GM21528 (cell line): ENCODE measurements around the gene PCIF1.
A peak's percentile ranks its signal among the peaks of the same experiment; 100 is the strongest.
"Not testable (repeated sequence)": the region's sequence is repeated elsewhere in the genome, so short reads cannot be mapped to it uniquely, and the experiment has no call there.

Source experiments
- ATAC-seq: cut with Tn5 transposase; IDR thresholded peaks from one replicate; pipeline ENCODE4 v1.9.1; 2021; ENCODE audit warnings: mild to moderate bottlenecking, moderate library complexity; ENCODE audit not compliant: unreplicated experiment, low FRiP score

PCIF1 gene

DNA sequence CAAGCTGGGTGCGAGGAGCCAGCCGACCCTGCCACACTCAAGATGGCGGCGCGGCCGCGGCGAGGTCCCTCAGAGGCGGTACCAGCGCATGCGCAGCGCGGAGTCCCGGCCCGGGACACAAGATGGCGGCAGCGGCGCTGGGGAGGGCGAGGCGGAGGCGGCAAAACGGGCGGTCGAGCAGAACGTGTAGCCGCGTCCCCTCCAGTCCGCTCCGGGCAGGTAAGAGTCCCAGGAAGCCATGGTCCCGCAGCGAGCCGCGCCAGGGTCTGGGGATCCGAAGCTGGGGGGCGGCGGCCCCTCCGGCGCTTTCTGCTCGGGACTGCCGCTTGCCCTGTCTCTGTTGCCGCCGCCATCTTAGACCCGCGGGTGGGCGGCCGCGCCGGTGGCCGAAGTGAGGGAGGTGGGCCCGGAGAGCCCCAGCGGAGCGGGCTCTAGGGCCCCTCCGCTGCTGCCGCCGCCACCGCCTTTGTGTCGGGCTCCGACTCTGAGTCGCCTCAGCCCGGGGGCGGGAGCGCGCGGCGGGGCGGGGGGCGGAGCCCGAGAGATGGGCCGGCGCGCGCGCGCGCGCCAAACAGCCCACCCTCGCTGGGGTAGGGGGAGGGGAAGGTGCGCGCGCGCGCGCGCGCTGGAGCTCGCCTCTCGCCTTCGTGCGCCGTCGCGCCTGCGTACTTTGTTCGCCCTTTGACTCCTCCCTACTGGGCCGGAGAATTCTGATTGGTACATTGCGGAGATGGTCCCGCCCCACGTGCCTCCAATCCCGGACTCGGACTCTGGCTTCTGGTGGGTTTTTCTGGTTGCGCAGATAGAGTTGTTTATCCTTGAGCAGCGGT, at the start of gene PCIF1:
Gene PCIF1 (plus strand): TSS at position 98 of the 830 bp plus-strand sequence. CDS start 4,317 bp downstream, outside the sequence.
- ATAC-seq, result peak; percentile 71

DNA sequence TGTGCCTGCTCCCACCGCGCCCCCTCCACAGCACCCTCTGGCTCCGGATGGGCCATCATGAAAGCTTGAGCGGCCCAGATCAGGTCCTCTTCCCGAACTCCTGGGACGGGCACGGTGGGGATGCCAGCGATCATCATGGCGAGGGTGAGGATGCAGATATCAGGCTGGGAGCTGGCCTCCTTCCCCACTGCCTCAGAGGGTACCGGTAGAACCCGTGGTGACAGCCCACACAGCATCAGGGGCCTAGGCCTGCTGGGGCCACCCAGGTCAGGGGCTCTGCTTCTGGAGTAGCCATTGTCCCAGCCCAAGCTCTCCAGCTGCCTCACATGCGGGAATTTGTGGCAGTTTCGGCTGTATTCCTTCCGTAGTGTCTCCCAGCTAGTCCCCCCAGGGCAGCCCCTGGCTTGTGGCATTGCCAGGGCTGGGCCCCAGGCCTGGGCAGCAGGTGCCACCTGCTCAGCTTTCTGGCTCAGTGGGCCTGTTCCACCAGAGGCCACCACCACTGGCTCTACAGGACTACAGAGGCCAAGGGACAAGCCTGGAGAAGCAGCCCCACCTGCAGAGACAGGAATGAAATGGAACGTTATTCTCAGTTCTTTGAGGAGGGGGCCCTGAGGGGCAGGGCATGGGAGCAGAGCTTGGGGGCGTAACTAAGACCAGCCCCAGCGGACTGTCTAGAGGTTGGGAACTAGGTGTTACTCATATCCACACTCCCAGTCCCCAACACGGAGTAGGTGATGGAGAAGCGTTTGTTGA, 47.7 kb upstream of the PCIF1 start:
- no peak for ATAC-seq

DNA sequence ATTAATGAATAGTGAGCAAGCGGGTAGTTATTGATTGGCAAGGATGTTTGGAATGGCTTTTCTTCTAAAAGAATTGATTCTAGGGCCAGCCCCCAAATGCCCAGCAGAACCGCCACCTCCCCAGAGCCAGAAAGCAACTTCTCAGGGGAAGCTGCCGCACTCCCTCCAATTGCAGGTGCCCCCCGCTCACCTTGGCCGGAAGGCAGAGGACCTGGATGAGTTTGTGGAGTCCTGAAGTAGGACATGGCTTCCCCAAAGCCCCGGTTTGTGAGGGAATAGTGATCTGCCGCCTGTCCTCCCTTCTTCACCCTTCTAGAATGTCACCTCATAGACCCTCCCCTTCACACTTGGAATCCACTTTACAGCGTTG, 47.2 kb upstream of the PCIF1 start, which contains the start of gene SPATA25:
Gene SPATA25 (minus strand): TSS at position 277 of the 370 bp plus-strand sequence. CDS start 32 bp downstream, at position 245.
- ATAC-seq, result no peak

DNA sequence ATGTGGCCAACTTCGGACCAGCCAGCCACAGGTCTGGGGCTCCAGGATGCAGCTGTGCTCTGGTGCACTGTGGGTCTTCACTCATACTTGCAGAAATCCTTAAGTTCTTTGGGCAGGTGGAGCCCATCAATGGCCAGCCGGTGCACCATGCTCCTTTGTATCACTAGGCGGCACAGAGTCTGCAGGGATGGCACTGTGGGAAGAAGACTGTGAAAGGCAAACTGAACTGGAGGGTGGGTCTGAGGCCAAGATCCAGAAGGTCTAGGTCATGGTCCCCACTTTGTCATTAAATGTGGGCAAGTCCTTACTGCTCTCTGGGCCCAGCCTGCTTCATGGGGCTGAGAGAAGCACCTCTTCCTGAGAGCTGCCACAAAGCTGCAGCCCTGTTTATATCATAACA, 45.8 kb upstream of the PCIF1 start:
- no peak for ATAC-seq

DNA sequence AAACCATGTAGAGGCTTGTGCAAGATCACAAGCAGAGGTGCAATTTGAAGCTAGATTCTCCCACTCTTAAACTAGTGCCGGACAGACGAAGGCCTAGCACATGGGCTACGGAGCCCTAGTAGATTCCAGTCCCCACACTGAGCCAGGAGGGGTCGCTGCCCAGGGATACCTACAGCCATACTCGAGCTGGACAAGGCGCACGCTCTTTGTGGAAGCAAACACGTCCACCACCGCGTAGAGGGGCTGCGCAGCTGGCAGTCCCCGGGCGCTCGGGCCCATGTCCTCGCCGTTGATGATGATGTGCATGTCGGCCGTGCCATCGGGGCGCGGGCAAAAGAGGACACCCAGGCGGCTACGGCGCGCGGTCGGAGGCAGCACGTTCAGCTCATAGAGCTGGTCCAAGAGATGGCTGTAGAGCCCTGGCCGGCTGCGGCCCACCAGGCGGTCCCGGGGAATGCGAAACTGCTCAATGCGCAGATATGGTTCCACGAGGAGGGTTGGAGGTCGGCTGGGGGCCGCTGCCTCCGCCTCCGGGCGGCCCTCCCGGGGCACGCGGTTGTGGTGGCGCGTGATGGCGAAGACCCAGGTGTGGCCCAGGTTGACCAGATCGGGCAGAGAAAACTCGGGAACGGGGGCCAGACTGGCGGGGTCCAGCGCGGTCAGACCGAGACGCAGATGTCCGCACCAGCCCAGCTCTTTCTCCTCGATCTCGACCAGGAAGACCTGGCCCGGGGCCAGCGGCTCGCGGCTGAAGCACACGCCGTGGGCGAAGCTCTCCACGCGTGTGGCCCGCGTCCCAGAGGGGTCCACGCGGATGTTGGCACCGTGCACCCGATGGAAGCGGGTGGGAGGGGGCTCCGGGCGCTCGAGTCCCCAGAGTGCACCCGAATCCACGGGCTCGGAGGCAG, 44.2 kb upstream of the PCIF1 start:
- peak; percentile 8 for ATAC-seq

DNA sequence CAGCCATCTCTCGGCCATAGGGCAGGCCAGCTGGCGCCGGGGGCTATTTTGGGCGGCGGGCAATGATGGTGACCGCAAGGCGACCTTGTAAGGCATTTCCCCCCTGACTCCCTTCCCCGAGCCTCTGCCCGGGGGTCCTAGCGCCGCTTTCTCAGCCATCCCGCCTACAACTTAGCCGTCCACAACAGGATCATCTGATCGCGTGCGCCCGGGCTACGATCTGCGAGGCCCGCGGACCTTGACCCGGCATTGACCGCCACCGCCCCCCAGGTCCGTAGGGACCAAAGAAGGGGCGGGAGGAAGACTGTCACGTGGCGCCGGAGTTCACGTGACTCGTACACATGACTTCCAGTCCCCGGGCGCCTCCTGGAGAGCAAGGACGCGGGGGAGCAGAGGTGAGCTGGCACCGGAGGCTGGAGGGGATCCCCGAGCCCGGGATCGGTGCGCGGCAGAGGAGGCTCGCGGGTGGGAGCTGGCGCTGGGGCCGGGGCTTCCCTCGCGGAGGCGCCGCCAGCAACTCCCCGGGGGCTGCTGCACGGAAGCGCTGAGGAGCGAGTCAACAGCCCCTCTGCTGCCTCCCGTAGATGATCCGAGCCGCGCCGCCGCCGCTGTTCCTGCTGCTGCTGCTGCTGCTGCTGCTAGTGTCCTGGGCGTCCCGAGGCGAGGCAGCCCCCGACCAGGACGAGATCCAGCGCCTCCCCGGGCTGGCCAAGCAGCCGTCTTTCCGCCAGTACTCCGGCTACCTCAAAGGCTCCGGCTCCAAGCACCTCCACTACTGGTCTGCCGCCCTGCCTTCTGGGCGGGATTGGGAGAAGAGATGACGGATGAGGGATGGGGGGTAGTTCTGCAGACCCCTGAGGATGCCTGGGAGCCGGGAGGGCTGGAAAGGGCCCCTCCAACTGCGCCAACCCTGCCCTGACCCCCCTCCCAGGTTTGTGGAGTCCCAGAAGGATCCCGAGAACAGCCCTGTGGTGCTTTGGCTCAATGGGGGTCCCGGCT, 43.2 kb upstream of the PCIF1 start, which contains the start of the genes CTSA and NEURL2:
Gene CTSA (plus strand): TSS at position 351 of the 999 bp plus-strand sequence. CDS start 234 bp downstream, at position 585.
Gene NEURL2 (minus strand): TSS at position 224 of the 999 bp plus-strand sequence. CDS start 217 bp downstream, at position 7.
- peak; percentile 72 for ATAC-seq

DNA sequence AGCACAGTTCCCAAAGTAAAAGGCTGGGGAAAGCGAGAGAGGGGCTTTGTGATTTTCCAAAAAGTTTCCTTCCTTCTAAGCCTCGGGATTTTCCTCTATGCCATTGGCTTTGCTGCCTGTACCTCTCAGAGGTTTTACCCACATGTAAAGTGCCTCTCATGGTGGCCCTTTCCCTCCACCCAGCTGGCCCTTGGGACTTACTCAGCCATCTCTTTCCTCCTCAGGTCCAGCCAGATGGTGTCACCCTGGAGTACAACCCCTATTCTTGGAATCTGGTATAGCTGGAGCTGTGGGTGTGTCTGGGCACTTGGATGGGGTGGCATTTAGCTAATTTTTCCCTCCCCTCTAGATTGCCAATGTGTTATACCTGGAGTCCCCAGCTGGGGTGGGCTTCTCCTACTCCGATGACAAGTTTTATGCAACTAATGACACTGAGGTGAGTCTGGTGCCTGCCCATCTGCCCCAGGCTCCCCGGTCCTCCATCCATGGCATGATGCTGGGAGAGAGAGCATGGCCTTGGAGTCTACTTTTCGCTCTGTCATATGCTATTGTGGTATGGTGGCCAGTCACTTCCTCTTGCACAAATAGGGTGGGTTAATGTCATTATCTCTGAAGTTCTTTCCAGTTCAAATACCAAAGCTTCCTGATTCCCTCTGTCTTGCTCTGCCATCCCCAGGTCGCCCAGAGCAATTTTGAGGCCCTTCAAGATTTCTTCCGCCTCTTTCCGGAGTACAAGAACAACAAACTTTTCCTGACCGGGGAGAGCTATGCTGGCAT, 42.2 kb upstream of the PCIF1 start:
- no peak for ATAC-seq

DNA sequence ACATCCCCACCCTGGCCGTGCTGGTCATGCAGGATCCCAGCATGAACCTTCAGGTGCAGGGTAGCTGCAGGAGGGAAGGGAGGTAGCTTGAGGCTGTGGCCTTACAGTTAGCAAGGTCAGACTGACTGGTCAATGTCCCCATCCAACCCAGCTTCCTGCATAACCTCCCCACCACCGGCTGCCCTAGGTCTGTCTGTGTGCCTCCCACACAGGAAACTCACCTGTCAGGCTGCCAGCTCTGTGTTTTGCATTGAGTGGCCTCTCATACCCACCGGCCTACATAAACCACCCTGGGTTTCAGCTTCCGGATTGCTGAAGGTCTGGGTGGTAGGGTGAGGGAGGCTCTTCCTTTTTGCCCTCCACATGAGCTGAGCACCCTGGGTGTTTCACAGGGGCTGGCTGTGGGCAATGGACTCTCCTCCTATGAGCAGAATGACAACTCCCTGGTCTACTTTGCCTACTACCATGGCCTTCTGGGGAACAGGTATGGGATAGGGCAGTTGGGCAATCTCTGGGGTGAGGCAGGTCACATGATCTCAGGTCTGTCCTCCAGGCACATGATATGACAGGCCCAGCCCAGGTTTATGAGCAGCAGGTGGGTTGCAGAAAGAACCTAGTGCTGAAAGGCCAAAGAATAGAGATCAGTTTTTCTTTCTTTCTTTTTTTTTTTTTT, 41.5 kb upstream of the PCIF1 start:
- no peak for ATAC-seq

DNA sequence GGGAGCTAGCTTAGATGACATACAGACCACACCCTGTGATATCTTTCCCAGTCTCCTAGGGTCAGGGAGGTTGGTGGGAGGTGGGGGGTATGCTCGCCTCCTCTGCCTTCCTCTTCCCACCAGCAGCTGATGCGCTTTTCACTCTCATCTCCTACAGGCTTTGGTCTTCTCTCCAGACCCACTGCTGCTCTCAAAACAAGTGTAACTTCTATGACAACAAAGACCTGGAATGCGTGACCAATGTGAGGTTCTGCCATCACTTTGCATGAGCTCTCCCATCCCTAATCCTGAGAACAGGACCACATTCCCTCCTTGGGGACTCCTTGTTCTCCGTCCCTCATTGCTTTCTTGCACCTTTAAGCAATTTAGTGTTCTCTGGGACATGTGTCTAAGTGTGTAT, 40.7 kb upstream of the PCIF1 start:
- ATAC-seq, result no peak

DNA sequence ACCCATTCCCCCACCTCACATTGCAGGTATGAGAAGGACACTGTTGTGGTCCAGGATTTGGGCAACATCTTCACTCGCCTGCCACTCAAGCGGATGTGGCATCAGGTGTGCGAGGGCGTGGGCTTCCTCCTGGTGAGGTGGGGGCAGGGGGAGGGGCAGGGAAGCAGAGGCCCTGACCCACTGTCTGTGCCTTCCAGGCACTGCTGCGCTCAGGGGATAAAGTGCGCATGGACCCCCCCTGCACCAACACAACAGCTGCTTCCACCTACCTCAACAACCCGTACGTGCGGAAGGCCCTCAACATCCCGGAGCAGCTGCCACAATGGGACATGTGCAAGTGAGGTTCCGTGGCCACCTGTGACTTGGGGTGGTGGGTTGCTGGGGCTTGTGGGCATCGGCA, 39.7 kb upstream of the PCIF1 start:
- ATAC-seq, result no peak

DNA sequence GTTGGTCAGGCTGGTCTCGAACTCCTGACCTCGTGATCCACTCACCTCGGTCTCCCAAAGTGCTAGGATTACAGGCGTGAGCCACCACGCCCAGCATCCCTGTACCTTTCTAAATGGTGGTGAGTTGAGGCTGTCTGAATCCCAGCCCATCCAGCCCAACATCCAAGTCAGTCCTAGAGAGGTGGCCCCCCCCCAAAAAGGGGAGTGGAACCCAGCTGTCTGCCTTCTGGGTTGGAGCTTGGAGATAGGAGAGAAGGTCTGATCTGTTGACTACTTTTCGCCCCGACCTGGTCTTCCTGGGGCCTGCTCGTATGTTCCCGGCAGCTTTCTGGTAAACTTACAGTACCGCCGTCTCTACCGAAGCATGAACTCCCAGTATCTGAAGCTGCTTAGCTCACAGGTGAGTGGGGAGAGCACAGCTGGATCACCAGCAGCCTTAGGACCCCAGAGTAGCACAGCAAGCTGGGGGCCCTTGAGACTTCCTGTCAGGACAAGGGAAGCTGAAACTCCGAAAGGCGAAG, 37.8 kb upstream of the PCIF1 start:
- ATAC-seq, result no peak

DNA sequence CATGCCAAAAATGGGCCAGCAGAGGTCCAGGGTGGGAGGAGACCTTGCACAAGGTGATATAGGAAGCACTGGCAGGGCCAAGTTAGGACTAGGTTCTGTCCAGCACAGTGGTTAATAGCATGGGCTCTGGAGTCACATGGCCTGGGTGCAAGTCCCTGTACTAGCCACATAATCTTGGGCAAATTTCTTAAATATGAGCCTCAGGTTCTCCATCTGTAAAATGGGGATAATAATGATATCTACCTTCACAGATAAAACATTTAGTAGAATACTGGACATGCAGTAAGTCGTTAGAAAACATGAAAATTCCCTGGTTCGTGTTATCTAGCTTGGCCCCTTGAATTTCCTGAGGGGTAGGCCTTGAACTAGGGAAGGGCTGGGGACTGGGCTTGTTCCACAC, 37.2 kb upstream of the PCIF1 start:
- no peak for ATAC-seq

DNA sequence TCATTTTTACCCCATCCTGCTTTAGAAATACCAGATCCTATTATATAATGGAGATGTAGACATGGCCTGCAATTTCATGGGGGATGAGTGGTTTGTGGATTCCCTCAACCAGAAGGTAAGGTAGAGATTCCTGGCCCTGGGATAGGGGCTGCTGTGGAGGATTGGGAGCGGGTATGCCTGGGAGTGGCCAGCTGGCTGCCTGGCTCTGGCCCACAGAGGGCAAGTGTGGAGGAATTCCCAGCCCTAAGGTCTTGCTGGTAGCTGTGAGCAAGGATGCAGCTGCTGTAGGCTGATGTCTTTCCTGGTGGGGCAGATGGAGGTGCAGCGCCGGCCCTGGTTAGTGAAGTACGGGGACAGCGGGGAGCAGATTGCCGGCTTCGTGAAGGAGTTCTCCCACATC, 36.8 kb upstream of the PCIF1 start:
- ATAC-seq, result no peak

DNA sequence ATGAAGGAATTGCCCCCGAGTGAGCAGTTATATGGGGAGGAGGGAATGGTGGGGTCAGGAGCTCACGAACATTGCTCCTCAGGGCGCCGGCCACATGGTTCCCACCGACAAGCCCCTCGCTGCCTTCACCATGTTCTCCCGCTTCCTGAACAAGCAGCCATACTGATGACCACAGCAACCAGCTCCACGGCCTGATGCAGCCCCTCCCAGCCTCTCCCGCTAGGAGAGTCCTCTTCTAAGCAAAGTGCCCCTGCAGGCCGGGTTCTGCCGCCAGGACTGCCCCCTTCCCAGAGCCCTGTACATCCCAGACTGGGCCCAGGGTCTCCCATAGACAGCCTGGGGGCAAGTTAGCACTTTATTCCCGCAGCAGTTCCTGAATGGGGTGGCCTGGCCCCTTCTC, 36.2 kb upstream of the PCIF1 start:
- ATAC-seq, result no peak

DNA sequence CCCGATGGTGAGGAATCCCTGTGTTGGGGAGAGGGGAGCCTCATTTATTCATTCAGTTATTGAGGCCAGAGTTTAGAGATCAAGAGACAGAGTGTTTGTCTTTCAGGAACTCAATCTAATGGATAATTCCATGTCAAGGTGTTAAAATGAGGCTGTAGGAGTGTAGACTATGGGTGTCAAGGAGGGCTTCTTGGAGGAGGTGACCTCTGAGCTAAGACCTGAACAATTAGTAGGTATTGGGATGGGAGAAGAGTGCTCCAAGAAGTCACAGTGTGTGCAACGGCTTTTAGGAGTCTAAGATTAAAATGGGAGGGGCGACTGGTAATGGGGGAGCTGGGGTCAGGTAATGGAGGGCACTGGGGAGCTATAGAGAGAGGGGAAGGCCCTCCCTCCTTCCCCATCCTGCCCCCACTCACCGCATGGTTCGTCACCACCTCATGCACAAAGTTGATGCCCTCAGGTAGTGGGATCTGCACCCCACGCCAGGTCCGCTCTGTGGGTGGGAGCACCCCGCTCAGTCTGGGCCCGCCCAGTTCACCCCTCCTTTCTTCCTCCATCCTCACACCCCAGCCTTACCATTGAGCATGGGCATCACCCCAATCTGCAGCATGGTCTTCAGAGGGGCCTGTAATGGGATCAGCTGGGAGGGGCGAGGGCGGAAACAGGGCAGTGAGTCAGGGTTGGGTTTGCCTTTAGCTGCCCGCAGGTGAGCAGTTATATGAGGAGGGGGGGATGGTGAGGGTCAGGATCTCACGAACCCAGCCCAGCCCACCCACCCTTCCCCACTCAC, 35.2 kb upstream of the PCIF1 start:
- ATAC-seq, result no peak

DNA sequence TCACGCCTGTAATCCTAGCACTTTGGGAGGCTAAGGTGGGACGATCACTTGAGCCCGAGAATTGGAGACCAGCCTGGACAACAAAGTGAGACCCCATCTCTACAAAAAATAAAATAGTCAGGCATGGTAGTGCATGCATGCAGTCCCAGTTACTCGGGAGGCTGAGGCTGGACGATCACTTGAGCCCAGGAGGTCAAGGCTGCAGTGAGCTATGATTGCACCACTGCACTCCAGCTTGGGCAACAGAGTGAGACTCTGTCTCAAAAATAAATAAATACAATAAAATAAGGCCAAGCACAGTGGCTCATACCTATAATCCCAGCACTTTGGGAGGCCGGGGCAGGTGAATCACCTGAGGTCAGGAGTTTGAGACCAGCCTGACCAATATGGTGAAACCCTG, 33.2 kb upstream of the PCIF1 start:
- not testable (repeated sequence) for ATAC-seq

DNA sequence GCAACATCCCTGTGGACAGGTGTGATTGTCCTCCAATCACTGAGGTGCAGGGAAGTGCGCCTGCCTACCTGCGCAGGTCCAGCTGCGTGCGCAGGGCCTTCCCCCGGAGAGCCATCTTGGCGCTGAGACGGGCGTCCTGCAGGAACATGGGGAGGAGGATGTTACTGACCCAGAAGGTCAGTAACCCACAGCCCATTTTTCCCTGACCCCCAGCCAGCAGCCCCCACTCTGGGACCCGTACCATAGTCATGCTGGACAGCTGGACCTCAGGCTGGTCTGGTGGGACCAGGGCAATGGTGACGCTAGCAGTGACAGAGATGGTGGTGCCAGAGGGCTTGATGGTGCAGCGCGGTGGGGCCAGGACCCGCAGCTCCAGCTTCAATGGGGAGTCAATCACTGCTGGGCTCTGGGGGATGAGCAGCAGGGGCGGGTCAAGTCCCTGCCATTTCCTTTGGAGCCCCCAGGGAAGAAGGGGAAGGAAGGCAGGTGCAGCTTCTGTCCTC, 32.2 kb upstream of the PCIF1 start:
- ATAC-seq, result no peak
